H9 (cell line): ENCODE results near the gene CMTM8. TPM values are rescaled to one million over a fixed set of nuclear protein-coding genes. Genes with fewer than 3 reads are reported as not detected.

Experiments used
- DNase-seq: peaks from one replicate; pipeline ENCODE4 v3.0.0-alpha.2; 2017
- H2AFZ ChIP-seq: one replicate; pipeline ENCODE4 v1.6.1; 2013; ENCODE audit warnings: mild to moderate bottlenecking, low read length, control low read depth, moderate library complexity
- H2AK5ac ChIP-seq: 2 replicates; pipeline ENCODE4 v1.6.1; 2013; ENCODE audit warnings: low read length, control low read depth, mixed read lengths; ENCODE audit not compliant: insufficient read length
- H2BK120ac ChIP-seq: one replicate; pipeline ENCODE4 v1.6.1; 2013; ENCODE audit warnings: low read depth, mild to moderate bottlenecking, low read length, control low read depth, inconsistent platforms; ENCODE audit not compliant: poor library complexity, severe bottlenecking
- H2BK12ac ChIP-seq: 2 replicates; pipeline ENCODE4 v1.6.1; 2013; ENCODE audit warnings: low read length, control low read depth, mixed read lengths, low read depth; ENCODE audit not compliant: insufficient read length
- H2BK15ac ChIP-seq: 2 replicates; pipeline ENCODE4 v1.6.1; 2013; ENCODE audit warnings: low read depth, low read length, control low read depth
- H2BK20ac ChIP-seq: one replicate; pipeline ENCODE4 v1.6.1; 2013; ENCODE audit warnings: low read depth, mild to moderate bottlenecking, low read length, control low read depth, inconsistent platforms; ENCODE audit not compliant: poor library complexity, severe bottlenecking
- H2BK5ac ChIP-seq: 2 replicates; pipeline ENCODE4 v1.6.1; 2013; ENCODE audit warnings: low read length, control low read depth, mixed read lengths; ENCODE audit not compliant: insufficient read length
- H3K14ac ChIP-seq: 2 replicates; pipeline ENCODE4 v1.6.1; 2013; ENCODE audit warnings: low read length, control low read depth; ENCODE audit not compliant: insufficient read depth
- H3K18ac ChIP-seq: 2 replicates; pipeline ENCODE4 v1.6.1; 2013; ENCODE audit warnings: low read depth, mild to moderate bottlenecking, mixed read lengths, low read length, control low read depth; ENCODE audit not compliant: insufficient read length
- H3K23ac ChIP-seq: 2 replicates; pipeline ENCODE4 v1.6.1; 2013; ENCODE audit warnings: low read length, control low read depth, mixed read lengths, low read depth; ENCODE audit not compliant: insufficient read length
- H3K23me2 ChIP-seq: 2 replicates; pipeline ENCODE4 v1.6.1; 2013; ENCODE audit warnings: low read depth, mild to moderate bottlenecking, mixed read lengths, low read length, control low read depth; ENCODE audit not compliant: insufficient read length, poor library complexity, severe bottlenecking
- H3K27ac ChIP-seq: 2 replicates; pipeline ENCODE4 v1.5.1; 2013; ENCODE audit warnings: low read length, control low read depth, mixed read lengths, low read depth; ENCODE audit not compliant: insufficient read length
- H3K27me3 ChIP-seq: 2 replicates; pipeline ENCODE4 v1.6.1; 2013; ENCODE audit warnings: low read length, control low read depth, inconsistent platforms; ENCODE audit not compliant: insufficient read depth
- H3K4ac ChIP-seq: 2 replicates; pipeline ENCODE4 v1.6.1; 2013; ENCODE audit warnings: low read depth, mild to moderate bottlenecking, control low read depth, inconsistent platforms, low read length, moderate library complexity
- H3K4me1 ChIP-seq: 2 replicates; pipeline ENCODE4 v1.6.1; 2013; ENCODE audit warnings: low read length, control low read depth, inconsistent platforms; ENCODE audit not compliant: insufficient read depth
- H3K4me2 ChIP-seq: 2 replicates; pipeline ENCODE4 v1.6.1; 2013; ENCODE audit warnings: low read length, control low read depth, mixed read lengths; ENCODE audit not compliant: insufficient read length, insufficient read depth
- H3K56ac ChIP-seq: 2 replicates; pipeline ENCODE4 v1.6.1; 2013; ENCODE audit warnings: low read depth, mild to moderate bottlenecking, mixed read lengths, low read length, control low read depth; ENCODE audit not compliant: insufficient read length
- H3K79me1 ChIP-seq: 2 replicates; pipeline ENCODE4 v1.6.1; 2013; ENCODE audit warnings: low read depth, mild to moderate bottlenecking, moderate library complexity, low read length, control low read depth, inconsistent platforms; ENCODE audit not compliant: insufficient read depth, poor library complexity, severe bottlenecking
- H3K79me2 ChIP-seq: 2 replicates; pipeline ENCODE4 v1.6.1; 2013; ENCODE audit warnings: low read length, control low read depth, inconsistent platforms; ENCODE audit not compliant: insufficient read depth
- H3K9ac ChIP-seq: 2 replicates; pipeline ENCODE4 v1.6.1; 2013; ENCODE audit warnings: low read length, control low read depth, mixed read lengths; ENCODE audit not compliant: insufficient read length; ENCODE audit errors: extremely low read depth
- H3K9me3 ChIP-seq: one replicate; pipeline ENCODE4 v1.6.1; 2013; ENCODE audit warnings: low read depth, low read length, inconsistent platforms; ENCODE audit not compliant: control insufficient read depth
- H3T11ph ChIP-seq: one replicate; pipeline ENCODE4 v1.6.1; 2013; ENCODE audit warnings: mild to moderate bottlenecking, low read length, control low read depth, inconsistent platforms
- H4K20me1 ChIP-seq: one replicate; pipeline ENCODE4 v1.6.1; 2013; ENCODE audit not compliant: control insufficient read depth, insufficient read length, insufficient read depth
- H4K5ac ChIP-seq: 2 replicates; pipeline ENCODE4 v1.6.1; 2013; ENCODE audit warnings: low read depth, mild to moderate bottlenecking, mixed read lengths, low read length, control low read depth; ENCODE audit not compliant: insufficient read length
- H4K8ac ChIP-seq: replicated peaks from 2 replicates; pipeline ENCODE4 v1.6.1; 2013; ENCODE audit warnings: low read length, control low read depth, mixed read lengths, low read depth; ENCODE audit not compliant: insufficient read length
- H4K91ac ChIP-seq: 2 replicates; pipeline ENCODE4 v1.6.1; 2013; ENCODE audit warnings: low read depth, mild to moderate bottlenecking, moderate library complexity, mixed read lengths, low read length, control low read depth; ENCODE audit not compliant: insufficient read length
- H3K27ac Mint-ChIP-seq, 3 experiments: 2 replicates in 2 of 3; 3 replicates in 1 of 3; pipeline ENCODE4 v1.8.0; 2020 to 2021; ENCODE audit warnings: mixed read lengths in 3 of 3, mild to moderate bottlenecking in 1 of 3, moderate library complexity in 1 of 3
- H3K27me3 Mint-ChIP-seq: 2 replicates; pipeline ENCODE4 v1.8.0; 2021; ENCODE audit warnings: low read depth, mild to moderate bottlenecking, moderate library complexity, mixed read lengths
- H3K36me3 Mint-ChIP-seq, 3 experiments: 2 replicates in 2 of 3; 3 replicates in 1 of 3; pipeline ENCODE4 v1.8.0; 2020 to 2021; ENCODE audit warnings: low read depth in 3 of 3, mixed read lengths in 3 of 3; ENCODE audit not compliant: insufficient read depth in 1 of 3
- H3K4me1 Mint-ChIP-seq, 2 experiments: 2 replicates each; pipeline ENCODE4 v1.8.0; 2020; ENCODE audit warnings: mixed read lengths in 2 of 2
- H3K4me3 Mint-ChIP-seq, 2 experiments: 2 replicates in 1 of 2; 3 replicates in 1 of 2; pipeline ENCODE4 v1.8.0; 2020 to 2021; ENCODE audit warnings: mild to moderate bottlenecking in 2 of 2, mixed read lengths in 2 of 2, moderate library complexity in 1 of 2
- H3K9me3 Mint-ChIP-seq, 2 experiments: 2 replicates in 1 of 2; 3 replicates in 1 of 2; pipeline ENCODE4 v1.8.0; 2020; ENCODE audit warnings: mild to moderate bottlenecking in 2 of 2, mixed read lengths in 2 of 2, moderate library complexity in 1 of 2
- WGBS: extraction: QIAGEN DNeasy Blood & Tissue Kit; methylation state at CpG from one replicate; pipeline ENCODE4 v1.1.7; 2013; ENCODE audit warnings: missing lambda C conversion rate, low lambda C conversion rate, mixed read lengths; ENCODE audit not compliant: insufficient read length; ENCODE audit errors: extremely low coverage; 5-methylcytosine and 5-hydroxymethylcytosine counted together
- total RNA-seq: library from RNA; stranded (reverse); gene quantifications from 2 replicates; pipeline ENCODE4 v1.2.1, GENCODE V29; 2021
- TF ChIP-seq, protein P1 (sequence below): fragments of 200-600 bp; sonication (generic); conservative IDR thresholded peaks from 3 replicates; pipeline ENCODE4 v1.8.0; 2021; ENCODE audit warnings: antibody characterized with exemption, mild to moderate bottlenecking

CMTM8 gene
- total RNA-seq, 1 experiment from 2014 or later, result 4.0 TPM

DNA sequence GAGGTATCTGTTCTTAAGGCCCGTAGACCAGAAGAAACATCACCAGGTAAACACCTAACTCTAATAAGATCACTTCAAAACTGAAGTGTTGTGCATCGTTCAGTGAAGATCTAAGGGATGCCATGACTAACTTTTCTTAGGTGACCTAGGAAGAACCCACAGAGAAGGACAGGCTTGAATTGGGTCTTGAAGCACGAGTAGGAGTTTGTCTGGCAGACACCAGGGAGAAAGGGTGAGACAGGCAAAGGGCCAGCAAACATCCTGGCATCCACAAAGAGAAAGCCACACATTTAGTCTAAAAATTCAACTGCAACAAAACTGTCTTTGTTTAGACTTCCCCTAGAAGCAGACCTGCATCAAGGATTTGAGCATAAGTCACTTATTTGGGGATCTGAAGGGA is 15.5 kb upstream of the CMTM8 start:
- Histone ChIP-seq H2BK120ac (no peak overlapping the region), H3K4ac (no peak overlapping the region)

More for the DNA sequence above, 15.5 kb upstream of the CMTM8 start:
- Histone ChIP-seq H2BK12ac (no peak overlapping the region), H3K79me2 (no peaks in the 10 kb centered on the region), H2BK20ac (no peak overlapping the region), H4K20me1 (no peaks in the 10 kb centered on the region), H3K4me2 (no peak overlapping the region), H3K14ac (no peak overlapping the region), H3K9ac (no peak overlapping the region), H2BK5ac (no peak overlapping the region), H3K18ac (no peak overlapping the region), H2AK5ac (no peak overlapping the region), H3K23ac (no peak overlapping the region), H3K23me2 (no peaks in the 10 kb centered on the region), H2BK15ac (no peak overlapping the region), H2AFZ (no peak overlapping the region), H4K91ac (no peak overlapping the region), H4K5ac (no peak overlapping the region), H3T11ph (no peak overlapping the region), H3K4me1 (no peaks in the 10 kb centered on the region), H4K8ac (no peak overlapping the region), H3K9me3 (no peaks in the 10 kb centered on the region), H3K27ac (no peak overlapping the region), H3K56ac (no peak overlapping the region), H3K79me1 (no peaks in the 10 kb centered on the region), H3K27me3 (no peaks in the 10 kb centered on the region)
- WGBS, result no CpG with 5 or more reads among the region's 3 CpGs
- peaks cover 0 to 5% of the 10 kb centered on the region in 2 experiments; a peak in 2 of 4 replicates for H3K4me1 Mint-ChIP-seq
- TF ChIP-seq, protein P1, sequence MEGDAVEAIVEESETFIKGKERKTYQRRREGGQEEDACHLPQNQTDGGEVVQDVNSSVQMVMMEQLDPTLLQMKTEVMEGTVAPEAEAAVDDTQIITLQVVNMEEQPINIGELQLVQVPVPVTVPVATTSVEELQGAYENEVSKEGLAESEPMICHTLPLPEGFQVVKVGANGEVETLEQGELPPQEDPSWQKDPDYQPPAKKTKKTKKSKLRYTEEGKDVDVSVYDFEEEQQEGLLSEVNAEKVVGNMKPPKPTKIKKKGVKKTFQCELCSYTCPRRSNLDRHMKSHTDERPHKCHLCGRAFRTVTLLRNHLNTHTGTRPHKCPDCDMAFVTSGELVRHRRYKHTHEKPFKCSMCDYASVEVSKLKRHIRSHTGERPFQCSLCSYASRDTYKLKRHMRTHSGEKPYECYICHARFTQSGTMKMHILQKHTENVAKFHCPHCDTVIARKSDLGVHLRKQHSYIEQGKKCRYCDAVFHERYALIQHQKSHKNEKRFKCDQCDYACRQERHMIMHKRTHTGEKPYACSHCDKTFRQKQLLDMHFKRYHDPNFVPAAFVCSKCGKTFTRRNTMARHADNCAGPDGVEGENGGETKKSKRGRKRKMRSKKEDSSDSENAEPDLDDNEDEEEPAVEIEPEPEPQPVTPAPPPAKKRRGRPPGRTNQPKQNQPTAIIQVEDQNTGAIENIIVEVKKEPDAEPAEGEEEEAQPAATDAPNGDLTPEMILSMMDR, result no peak
- H3K9me3 Mint-ChIP-seq, result peaks cover 2 to 8% of the 10 kb centered on the region in 2 experiments; a peak in 4 of 5 replicates
- H3K27me3 Mint-ChIP-seq, result peaks cover 5% of the 10 kb centered on the region
- H3K27ac Mint-ChIP-seq, result no peak overlapping the region
- DNase-seq, result no peak
- H3K4me3 Mint-ChIP-seq, result no peak overlapping the region
- H3K36me3 Mint-ChIP-seq, result peaks cover 0 to 5% (median 3%) of the 10 kb centered on the region in 3 experiments; a peak in 2 of 7 replicates
